ENCODE results near the gene HASPIN.

GRCh38 chr17:3691617-3692067 lies 32.1 kb upstream of the HASPIN start:
- TF ChIP-seq CTCF (IDR thresholded peaks at IDR 0.05): peak; percentile 12; the same call in 1 of the 2 replicates
- no peak for TF ChIP-seq ZFX (IDR thresholded peaks at IDR 0.05; ENCODE audit: borderline replicate concordance)
